ENCODE data around the gene GRPEL2.

- TF ChIP-seq CTCF (IDR thresholded peaks at IDR 0.05) (no peak), POLR2AphosphoS5 (IDR thresholded peaks at IDR 0.05) (no peak), EP300 (IDR thresholded peaks at IDR 0.05) (no peak)
These were observed 18.6 kb downstream of the GRPEL2 start for GRCh38 chr5:149363936-149364335.
